ENCODE measurements around the gene HIC1.

Gene HIC1

DNA sequence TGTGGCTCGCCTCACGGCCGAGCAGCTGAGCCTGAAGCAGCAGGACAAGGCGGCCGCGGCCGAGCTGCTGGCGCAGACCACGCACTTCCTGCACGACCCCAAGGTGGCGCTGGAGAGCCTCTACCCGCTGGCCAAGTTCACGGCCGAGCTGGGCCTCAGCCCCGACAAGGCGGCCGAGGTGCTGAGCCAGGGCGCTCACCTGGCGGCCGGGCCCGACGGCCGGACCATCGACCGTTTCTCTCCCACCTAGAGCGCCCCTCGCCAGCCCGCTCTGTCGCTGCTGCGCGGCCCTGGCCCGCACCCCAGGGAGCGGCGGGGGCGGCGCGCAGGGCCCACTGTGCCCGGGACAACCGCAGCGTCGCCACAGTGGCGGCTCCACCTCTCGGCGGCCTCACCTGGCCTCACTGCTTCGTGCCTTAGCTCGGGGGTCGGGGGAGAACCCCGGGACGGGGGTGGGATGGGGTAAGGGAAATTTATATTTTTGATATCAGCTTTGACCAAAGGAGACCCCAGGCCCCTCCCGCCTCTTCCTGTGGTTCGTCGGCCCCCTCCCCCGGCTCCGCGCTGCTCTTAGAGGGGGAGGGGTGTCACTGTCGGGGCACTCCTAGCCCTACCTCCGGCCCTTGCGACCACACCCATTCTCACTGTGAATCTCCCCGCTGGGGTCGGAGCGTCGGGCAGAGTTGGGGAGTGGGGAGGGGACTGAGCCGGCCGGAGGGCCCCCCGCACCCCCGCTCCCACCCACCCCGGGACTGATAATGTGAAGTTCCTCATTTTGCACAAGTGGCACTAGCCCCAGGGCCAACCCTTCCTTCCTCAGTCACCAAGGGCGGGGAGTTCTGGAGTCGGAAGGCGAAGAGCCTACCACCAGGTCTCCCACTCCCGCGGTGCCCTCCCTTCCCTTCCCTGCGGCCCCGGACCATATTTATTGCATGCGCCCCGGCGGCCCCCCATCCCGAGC lies 4.0 kb downstream of the HIC1 start:
- DNase-seq (ENCODE audit: insufficient read length, low spot score) (peak; percentile 84), FAIRE-seq (peak; percentile 88)

DNA sequence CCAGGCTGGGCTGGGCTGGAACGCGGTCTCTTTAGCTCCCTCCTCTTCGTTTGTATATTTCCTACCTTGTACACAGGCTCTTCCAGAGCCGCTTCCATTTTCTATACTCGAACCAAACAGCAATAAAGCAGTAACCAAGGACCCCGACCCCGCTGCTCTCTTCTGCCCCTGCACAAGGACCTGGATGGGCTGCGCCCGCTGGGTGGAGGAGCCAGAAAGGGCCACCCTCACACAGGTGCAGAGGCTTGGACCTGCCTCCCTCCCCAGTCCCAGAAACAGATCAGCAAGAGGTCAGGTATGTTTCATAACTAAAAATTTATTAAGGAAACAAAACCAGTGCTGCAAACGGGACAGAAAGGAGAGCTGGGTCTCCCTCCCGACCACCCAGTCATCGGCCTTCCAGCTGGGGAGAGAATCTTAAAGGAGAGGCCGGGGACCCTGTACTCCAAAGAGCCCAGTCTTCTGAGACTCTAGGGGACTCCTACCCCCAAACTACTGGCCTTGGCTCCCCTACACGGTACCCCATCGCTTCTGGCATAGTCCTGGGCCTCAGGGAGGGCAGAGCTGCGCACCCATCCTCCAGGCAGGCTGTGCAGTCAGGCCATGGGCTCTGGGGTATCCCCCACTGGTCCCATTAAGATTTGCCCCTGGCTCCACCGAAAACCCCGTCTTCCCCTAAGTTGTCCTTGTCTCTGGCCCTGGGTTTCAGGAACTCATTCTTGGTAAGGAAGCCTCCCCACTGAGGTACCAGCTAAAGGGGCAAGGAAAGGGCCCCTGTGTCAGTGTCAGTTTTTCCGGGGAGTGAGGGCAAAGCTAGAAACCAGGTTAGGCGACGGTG lies 4.9 kb downstream of the HIC1 start:
- DNase-seq (ENCODE audit: insufficient read length, low spot score): no peak
- FAIRE-seq: no peak

DNA sequence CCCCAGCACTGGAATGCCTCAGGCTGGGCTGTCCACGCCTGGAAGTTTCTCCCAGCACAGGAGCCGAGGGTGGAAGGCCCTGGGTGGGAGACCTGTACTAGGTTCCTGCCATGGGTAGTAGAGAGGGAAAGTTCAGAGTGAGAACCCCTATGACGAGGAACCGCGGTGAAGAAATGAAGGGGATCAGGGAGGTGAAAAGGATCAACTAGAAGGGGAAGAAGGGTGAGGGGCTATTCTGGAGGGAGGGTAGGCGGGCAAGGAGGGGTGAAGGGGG lies 5.4 kb downstream of the HIC1 start:
- DNase-seq (ENCODE audit: insufficient read length, low spot score) (no peak), FAIRE-seq (no peak)

DNA sequence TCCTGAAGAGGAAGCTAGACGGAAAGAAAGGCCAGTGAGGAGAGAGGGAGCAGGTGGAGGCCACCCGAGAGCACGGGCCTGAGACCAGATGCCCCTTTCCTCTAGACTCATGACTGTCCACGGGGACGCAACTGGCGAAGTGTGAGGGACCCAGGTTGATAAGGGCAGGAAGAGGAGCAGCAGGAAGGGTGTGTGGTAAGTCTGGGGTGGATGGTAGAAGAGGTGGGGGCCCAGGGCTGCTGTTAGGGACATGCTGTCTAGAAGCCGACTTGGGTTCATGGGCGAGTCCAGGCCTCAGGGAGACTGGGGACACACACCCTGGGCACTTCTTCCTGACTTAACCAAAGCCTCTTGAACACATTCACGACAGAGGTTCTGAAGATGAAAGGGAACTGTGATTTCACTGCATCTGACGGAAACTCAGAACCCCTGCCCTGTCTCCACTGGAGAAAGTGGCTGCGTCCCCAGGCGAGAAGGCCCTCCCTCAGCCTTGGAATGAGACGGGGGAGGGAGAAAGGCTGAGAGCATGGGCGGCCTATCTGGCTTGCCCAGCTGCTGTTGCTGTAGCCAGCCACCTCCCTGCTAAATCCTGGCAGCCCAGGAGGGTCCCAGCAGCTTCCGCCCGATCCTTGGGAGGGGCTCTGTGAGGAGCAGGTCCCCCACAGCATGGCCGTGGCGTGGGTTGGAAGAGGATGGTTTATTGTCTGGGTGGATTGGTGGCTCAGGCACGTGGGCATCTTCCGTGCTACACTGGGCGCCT lies 6.0 kb downstream of the HIC1 start:
- FAIRE-seq: no peak

DNA sequence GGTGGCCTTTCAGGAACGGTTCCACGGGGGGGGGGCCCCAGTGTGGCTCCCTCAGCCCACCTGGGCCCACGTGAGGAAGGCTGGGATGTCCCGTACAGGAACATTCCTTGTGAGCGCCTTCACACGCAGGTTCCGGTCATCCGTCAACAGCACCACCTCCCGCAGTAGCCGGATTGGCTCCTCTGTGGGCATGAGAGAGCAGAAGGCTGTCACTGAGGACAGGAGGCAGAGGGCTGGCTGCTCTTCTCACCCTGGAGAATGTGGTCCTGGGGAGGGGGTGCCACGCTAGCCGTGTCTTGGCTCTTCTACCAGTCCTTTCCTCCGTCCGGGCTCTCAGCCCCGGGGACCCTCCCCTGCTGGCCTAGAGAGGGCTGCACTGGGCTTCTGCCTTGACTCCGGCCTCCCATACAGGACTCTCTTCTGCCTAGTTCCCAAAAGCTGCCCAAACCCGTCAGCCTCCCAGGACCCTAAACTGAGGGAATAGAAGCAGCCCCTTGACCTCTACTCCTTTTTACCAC lies 6.6 kb downstream of the HIC1 start:
- DNase-seq (ENCODE audit: insufficient read length, low spot score): no peak
- no peak for FAIRE-seq

More for the DNA sequence above, 6.0 kb downstream of the HIC1 start:
- no peak for DNase-seq (ENCODE audit: insufficient read length, low spot score)

DNA sequence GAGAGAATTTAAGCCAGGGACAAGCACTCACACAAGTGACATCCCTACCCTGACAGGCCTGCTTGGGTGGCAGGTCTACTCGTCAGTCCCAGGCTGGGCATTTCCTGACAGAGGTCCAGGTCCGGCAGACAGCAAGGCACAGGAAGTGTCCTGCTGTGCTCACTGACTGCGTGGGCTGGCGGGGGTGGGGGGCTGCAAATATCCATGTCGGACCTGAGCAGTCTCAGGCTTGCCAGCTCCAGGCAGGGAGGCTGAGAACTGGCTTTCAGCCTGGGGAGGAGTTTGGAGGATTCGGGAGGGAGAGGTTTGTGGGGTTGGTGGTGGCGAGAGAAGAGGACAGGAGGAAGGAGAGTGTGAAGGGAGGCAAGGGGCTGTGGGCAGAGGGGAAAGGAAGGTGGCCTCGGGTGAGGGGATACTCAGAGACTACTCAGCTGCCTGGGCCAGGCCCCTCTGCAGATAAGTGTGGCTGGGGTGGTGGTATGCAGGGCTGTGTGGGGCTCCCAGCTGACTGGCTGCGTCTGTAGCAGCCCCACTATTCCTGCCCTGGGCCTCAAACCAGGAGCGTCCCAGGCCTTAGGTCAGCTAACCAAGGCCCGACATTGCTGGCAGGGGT lies 7.8 kb downstream of the HIC1 start:
- FAIRE-seq (no peak), DNase-seq (ENCODE audit: insufficient read length, low spot score) (no peak)

DNA sequence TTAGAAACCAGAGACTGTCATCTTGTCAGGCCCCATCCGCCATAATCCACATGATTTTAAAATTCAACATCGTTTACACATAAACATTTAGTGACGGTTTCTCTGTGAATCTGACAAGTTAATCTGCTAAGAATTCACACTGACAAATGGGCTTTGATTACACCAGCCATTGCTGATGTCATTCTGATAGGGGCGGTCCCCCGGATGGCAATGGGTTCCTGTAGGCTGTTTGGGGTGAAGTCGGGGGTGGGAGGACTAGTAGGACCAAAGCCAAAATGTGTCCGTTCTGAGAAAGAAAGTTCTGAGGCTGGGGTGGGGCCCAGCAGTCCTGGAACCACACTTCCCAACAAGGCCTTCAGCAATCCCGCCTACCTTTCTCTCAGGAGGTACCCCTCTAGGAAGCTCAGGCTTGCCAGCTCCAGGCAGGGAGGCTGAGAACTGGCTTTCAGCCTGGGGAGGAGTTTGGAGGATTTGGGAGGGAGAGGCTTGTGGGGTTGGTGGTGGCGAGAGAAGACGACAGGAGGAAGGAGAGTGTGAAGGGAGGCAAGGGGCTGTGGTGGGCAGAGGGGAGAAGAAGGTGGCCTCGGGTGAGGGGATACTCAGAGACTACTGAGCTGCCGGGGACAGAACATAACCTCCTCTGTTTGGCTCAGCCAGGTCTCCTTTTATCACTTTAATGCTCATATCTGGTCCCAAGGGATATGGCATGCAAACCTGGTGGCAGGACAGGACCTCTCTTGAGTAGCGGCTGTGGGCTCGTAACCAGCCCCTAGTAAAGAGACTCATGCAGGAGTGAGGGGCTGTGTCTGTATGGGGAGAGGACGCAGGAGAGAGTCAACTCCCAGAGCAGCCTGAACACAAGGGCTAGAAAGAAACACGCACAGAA lies 8.6 kb downstream of the HIC1 start:
- DNase-seq (ENCODE audit: insufficient read length, low spot score): no peak
- FAIRE-seq: peak; percentile 40

DNA sequence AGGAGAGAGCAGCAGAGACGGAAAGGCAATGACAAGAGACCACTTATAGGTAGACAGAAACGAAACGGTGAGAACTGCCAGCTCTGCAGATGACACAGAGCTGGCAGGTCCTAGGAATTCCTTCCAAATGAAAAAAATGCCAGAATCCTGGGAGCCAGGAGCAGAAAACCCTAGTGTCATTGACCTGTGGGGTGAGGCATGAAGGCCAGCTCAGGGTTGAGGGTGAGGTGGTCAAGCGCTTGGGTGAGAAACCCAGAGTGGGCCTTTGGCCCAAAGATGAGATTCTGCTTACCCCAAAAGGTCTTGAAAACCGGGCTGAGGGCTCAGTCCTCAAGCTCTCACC lies 9.2 kb downstream of the HIC1 start:
- FAIRE-seq (peak; percentile 85), DNase-seq (ENCODE audit: insufficient read length, low spot score) (no peak)

DNA sequence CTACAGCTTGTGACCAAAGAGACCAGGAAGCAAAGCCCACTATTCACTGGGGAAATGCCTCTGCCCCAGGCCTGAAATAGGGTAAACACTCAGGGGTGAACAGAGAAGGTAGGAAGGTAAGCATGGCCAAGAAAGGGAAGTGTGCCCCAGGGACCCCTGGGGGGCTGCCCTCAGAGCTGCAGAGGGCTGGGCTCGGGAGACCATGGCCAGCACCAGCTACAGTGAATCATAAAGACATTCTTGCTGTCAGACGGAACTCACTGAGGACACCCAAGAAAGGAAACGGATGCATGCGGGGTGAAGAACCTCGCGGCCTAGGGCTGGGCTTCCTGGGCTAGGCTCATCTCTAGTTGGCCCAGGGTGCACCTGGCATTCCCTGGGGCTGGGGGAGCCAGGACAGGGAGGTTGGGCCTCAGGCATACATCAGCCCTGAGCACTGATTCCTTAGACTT lies 9.6 kb downstream of the HIC1 start:
- FAIRE-seq (peak; percentile 89), DNase-seq (ENCODE audit: insufficient read length, low spot score) (no peak)

DNA sequence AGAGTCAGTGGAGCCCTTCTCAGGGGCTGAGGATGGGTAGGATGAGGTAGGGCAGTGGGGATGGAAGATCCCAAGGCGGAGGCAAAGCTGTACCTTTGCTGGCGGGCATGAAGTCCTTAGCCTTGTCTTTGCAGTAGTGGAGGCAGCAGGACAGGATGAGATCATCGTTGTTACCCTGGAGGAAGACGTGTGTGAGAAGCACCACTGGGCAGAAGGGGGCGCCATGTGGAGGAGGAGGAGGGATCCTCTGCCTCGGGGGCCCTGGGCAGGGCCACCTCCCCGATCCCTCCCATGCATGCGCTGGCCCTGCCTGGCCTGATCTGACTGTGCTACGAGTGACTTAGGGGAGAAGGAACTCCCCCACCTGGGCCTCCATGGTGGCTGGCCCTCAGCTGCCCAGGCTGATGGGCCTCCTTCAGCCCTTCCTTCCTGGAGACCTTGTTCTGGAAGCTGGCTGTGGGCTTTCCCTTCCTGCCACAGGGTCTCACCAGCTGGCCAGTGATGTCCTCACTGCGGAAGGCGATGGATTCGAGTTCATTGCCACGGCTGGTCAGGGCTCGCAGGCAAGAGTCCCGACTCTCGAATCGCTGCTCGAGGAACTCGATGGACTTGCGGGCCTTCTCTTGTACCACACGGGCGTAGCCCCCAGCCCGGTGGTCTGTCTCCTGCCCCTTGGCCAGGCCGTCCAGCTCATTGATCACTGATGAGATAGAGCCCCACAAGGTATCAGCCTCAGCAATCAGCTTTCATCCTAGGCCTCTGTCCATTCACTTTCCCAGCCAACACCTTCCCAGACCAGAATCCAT lies 10.3 kb downstream of the HIC1 start:
- DNase-seq (ENCODE audit: insufficient read length, low spot score): peak; percentile 46

DNA sequence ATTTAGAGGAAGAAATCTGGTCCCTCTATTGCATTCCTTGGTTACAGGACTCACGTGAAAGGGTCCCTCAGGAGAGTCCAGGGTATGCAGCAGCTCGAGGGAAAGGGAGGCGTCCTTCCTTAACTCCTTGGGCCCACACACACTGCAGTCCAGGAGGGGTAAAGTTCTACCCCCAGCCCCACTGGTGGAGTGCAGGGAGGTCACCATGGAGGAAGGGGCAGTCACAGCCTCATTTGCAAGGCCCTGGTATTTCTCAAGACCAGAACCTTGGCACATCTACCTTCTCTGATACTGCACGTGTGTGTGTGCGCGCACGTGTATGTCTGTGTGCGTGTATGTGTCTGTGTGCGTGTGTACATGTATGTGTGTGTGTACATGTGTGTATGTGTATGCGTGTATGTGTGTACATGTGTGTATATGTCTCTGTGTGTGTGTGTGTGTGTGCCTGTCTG lies 11.1 kb downstream of the HIC1 start:
- FAIRE-seq: no peak

More for the DNA sequence above, 10.3 kb downstream of the HIC1 start:
- no peak for FAIRE-seq

DNA sequence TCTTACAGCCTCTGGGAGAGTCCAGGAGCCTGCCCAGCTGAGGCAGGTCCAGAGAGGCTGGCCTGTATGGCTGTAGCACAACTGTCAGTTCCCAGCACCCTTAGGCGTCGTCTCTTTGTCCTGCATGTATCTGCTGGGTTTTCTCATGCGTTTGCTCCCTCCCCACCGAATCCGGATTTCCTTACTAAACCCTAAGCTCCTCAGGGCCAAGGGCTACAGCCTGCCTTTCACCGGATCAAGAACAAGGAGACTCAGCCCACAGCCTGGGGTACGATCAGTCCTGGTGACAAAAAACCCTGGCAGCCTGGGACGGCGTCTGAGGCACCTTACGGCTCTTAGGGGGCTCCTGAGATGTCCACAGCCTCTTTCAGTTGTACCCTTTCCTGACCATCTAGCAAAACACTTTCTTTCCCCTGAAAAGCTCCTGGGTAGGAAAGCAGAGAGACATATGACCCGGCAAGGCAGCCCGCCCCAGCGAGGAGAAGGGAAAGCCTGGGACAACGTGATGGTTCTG lies 12.2 kb downstream of the HIC1 start:
- no peak for DNase-seq (ENCODE audit: insufficient read length, low spot score)
- FAIRE-seq: no peak

More for the DNA sequence above, 11.1 kb downstream of the HIC1 start:
- DNase-seq (ENCODE audit: insufficient read length, low spot score): no peak

DNA sequence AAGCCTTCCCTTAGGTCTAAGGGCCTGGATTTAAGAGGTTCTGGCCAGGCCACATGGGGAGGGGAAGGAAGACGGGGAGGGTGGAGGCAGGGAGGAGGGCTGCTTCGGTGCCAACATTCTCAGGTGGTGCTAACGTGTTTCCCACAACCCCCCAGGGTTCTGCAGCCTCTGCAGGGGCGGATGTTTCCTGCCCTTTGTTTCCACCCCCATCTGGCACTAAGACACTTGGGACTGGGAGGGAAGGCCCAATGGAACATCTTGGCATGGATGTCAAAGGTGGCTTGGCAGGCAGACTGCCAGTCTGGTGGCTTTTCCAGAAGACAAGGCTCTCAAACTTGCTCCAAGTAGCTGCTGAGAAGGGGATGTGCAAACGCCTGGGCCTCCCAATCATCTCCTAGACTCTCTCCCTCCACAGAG lies 12.7 kb downstream of the HIC1 start:
- FAIRE-seq (no peak), DNase-seq (ENCODE audit: insufficient read length, low spot score) (no peak)

DNA sequence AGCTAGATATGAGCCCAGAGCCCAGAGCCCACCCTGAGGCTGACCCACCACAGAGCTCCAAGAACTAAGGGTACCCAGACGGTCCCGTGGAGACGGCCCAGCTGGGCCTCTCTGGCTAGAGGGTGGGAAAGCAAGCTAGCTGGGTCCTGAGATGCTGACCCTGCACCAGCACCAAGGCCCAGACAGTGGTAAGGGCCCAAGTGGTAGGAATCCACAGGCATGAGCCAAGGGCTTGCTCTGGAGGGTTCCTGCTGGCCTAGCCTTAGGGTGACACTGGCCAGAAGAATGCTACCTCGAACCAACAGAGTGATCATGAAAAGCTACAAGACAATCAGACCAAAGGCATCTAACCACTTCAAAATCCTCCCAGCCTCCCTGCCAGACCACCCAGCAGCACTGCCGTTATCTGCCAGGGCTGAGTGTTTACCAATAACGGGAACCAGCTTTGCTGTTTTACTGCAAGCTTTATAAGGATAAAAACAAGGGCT lies 13.2 kb downstream of the HIC1 start:
- DNase-seq (ENCODE audit: insufficient read length, low spot score): no peak
- FAIRE-seq: peak; percentile 18

DNA sequence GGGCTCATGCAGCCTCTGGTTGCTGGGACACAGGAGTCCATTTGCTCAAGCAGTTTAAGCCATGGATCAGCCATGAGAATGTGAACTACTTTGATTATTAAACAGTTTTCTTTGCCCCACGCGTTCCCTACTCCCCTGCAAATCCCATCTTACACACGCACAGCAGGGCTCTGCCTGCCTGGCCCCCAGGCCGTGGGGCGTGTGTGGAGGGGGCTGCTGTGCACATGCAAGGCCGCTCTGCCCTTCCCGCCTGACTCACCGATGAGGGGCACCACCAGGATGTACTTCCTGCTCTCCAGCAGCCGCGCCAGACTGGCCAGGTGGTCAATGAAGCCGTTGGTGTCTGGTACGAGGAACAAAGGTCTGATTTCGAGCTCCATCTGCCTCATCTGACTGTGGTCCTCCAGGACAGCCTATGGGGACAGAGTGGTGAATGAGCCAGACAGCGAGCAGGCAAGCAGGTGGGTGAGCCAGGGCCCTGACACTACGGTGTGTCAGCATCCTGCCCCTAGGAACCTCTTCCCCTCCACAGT lies 13.7 kb downstream of the HIC1 start:
- FAIRE-seq: peak; percentile 47
- DNase-seq (ENCODE audit: insufficient read length, low spot score): no peak

DNA sequence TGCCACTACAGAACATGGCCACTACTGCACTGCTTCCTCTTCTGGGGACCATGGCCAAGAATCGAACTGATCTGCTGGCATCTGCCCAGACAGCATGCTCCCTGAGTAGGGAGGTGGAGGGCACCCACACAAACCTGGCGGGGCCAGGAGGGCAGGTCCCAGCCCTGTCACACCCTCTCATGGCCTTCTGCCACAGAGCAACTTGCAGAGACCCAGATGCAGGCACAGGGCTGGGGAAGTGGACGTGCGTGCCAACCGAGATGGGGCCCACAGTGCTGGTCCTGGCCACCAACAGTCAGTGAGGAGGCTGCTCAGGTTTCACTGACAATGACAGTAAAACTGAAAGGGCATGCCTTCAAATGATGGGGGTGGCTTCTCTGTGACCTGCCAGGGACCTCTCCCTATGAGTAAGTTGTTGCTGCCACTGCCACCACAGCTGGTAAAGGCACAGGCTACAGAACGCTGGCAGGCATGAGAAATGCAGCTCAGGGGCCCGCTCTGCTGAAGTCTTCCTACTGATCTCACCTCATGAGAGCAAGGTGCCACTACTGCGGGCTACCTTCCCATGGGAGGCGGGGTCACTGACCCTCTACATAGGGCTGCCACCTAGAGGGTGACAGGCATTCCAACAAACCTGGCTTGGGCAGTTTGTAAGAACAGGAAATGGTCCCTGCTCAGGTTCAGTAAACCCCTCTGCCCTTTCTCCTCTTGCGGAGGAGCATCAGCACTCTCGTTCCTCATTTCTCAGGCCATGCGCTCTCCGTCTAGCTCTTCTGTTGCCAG lies 15.5 kb downstream of the HIC1 start:
- FAIRE-seq (peak; percentile 96), DNase-seq (ENCODE audit: insufficient read length, low spot score) (peak; percentile 78)

DNA sequence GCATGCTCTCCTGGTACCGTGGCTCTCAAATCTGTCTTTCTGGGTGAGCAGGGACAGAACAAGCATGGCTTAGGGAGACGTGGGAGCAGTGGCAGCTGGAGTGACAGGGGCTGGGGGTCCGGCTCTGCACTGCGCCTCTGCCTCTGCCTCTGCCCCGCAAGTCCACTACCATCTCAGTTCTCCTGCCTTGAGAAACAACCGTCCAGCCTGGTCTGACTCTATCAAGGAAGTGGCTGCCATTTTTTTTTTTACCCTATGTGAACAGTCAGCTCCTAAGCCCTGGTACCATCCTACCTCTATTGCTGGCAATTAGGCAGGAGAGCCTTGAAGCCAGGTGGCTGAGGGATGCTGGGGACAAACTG lies 16.1 kb downstream of the HIC1 start:
- DNase-seq (ENCODE audit: insufficient read length, low spot score) (no peak), FAIRE-seq (no peak)

Data from GM19239 (cell line).